SKM-1 (cell line): ENCODE results near the gene CORO6.
A peak's percentile ranks its signal among the peaks of the same experiment; 100 is the strongest.

ENCODE experiments used
- DNase-seq: peaks from one replicate; lab custom pipeline; 2025; ENCODE audit not compliant: unreplicated experiment; lab: John Stamatoyannopoulos, UW

The CORO6 gene

DNA sequence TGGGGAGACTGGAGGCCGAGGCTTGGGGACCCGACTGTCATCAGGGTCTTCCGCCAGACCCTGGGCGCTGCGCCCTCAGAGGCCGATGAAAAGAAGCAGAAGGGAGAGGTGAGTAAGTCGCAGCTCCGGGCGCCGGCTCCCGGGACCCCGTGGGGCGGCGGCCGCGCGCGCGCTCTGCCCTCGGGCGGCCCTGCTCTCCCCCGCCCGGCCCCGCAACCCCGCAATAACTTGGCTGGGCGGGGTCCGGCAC, 55.5 kb downstream of the CORO6 start:
- DNase-seq: no peak

GRCh38 chr17:29566473-29567303, 56.0 kb downstream of the CORO6 start, which contains the start of gene ABHD15:
TSS of gene ABHD15 (minus strand) at chr17:29567037. CDS start at chr17:29566966, 71 bp downstream.
- DNase-seq: peak; percentile 53

DNA sequence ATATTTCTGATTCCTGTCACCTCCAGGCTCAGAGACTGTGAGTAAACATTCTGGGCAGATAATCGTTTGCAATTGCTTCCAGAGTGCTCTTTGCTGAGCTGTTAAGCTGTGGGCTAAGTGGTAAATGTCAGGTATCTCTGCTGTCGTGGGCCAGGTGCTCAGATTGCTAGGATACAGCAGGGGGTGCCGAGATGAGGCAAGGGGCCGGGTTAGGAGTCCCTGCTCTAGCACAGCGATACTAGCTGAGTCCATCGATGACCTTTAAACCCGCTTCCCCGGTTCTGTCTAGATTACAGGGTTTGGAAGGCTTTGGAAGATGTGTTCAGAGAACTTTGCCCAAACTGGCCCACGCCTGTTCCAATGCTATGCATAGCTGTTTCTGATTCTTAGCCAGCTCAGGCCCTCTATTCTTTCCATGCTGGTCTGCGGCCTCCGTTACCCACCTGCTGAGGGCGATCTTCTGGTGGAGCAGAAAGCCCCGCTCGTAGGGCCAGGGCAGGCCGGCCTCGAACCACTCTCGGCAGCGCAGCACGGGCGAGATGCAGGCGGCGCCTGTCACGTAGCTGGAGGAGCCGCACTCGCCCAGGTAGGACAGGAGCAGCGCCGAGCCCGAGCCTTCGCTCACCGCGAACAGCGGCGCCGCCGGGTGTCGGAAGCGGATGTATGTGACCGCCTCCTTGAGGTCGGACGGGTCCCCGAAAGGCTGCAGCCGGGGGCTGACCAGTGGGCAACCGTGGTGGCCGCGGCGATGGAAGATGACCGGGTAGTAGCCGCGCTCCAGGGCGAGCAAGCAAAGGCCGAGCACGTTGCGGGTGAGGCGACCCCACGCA, 56.9 kb downstream of the CORO6 start:
- no peak for DNase-seq
